ENCODE measurements around the gene MEF2B.
A peak's percentile ranks its signal among the peaks of the same experiment; 100 is the strongest.
"Not testable (repeated sequence)": the region's sequence is repeated elsewhere in the genome, so short reads cannot be mapped to it uniquely, and the experiment has no call there.

Gene MEF2B

DNA sequence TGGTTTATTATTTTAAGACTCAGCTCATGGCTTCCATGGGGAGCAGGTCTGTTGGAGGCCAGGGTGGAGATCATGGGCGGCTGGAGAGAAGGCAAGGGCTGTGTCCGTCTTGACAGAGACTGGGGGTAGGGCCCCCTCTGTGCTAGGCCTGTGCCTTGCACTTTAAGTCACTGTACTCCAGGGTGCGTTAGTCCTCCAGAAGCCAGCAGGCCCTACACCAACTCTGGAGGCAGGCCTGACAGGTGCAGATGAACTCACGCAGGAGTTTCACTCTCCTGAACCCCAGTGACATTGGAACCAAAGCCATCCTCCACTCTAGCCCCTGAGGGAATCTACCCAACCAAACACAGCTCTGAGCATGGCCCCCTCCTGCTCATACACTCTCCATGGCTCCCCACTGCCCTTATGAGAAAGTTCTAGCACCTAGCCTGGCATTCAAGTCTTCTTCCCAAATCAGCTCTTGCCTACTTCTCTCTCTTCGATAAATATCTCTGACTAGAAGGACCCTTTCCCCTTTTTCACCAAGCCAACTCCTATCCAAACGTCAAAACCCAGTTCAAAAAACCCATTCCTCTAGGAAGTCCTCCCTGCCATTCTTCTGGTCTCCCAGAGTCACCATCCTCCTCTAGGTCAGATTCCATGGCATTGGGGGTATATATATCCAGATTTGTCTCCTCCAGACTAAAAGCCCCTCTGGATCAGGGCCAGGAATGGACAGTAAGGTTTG is 15.1 kb downstream of the MEF2B start:
- FAIRE-seq, result no peak

DNA sequence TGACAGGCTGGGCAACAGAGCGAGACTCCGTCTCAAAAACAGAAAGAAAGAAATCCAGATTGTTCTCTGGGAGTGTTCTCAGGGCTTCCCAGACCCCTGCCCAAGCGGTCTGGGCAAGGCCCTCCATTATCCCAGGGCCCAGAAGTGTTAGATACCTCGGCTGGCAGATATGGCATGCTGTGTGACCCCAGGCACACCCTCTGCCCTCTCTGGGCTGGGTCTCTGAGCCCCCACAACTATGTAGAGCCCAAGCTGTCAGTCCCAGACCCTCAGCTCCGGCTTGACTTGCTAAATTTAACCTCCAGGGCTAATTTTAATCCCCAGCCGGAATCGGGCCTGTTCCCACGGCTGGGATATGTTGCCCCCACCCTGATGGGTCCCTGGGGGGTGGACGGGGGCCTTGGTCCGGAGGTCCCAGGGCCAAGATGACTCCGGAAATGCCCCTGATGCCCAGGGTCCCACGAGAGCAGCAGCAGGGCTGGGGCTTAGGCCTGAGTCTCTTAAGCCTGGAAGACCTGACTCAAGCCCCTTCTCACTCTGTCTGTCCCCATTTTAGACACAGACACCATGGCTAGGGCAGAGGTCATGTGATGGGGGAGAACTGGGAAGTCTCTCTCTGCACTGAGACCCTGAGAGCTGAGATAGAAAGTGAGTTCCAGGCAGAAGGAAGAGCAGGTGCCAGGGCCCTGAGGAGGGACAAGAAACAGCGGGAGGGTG is 17.2 kb downstream of the MEF2B start:
- FAIRE-seq, result no peak

DNA sequence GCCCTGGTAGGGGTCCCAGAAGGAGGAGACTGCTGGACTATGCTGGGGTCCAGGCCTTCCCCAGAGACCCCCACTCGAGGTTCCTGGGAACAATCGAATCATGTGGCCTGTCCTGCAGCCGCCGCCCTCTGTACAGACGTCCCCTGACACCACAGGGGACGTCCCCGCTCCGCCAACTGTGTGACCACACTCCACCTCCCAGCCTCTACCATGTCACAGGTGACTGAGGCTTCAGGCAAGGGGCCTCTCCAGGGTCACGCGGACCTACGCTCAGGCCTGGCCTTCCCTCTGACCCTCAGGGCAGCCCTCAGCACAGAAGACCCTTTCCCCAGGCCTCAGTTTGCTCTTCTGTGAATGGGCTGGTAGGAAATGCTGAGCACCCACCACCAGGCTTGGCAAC is 18.6 kb downstream of the MEF2B start:
- no peak for FAIRE-seq

- FAIRE-seq, result no peak
These were observed 20.6 kb downstream of the MEF2B start for GRCh38 chr19:19149435-19149834.

GRCh38 chr19:19148504-19148903 is 21.6 kb downstream of the MEF2B start:
- FAIRE-seq, result not testable (repeated sequence)

GRCh38 chr19:19147344-19147743 is 22.7 kb downstream of the MEF2B start:
- no peak for FAIRE-seq

DNA sequence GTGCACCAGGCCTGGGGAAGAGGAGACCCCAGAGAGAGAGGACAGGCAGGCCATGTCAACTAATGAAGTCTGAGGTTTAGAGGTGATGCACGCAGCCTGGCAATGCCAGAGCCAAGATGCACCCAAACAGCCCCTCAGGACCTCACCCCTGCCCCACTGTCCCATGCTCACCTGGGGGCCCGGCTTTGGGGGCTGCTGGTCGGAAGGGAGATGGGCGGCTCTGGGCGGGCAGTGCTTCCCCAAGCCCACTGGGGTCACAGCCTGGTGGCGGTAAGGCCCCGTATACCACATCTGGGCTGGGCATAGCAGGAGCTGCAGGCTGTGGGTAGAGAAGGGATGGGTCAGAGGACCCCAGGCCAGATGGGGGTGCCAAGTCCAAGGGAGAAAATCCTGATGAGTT is 23.2 kb downstream of the MEF2B start:
- FAIRE-seq, result no peak

GRCh38 chr19:19145684-19146608 is 24.1 kb downstream of the MEF2B start:
- FAIRE-seq, result no peak

DNA sequence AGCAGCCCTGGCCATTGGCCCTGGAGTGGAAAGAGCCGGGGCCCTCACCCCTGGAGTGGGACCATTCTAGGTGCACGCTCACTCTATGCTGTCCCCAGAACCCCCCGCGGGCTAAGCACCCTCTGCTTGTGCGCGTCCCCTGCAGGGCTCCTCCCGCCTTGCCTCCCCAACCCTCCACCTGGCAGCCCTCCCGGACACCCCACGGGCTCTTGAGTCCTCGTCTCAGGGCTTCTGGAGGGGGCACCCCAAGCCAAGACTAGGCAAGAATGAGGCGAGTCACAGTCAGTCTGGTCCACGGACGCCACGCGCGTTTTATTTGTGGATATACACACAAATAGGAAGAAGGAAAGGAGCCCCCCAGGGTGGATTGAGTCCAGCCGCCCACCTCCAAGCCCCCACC is 24.8 kb downstream of the MEF2B start:
- no peak for FAIRE-seq

- FAIRE-seq, result no peak
These were observed 27.7 kb downstream of the MEF2B start for GRCh38 chr19:19142347-19142746.

DNA sequence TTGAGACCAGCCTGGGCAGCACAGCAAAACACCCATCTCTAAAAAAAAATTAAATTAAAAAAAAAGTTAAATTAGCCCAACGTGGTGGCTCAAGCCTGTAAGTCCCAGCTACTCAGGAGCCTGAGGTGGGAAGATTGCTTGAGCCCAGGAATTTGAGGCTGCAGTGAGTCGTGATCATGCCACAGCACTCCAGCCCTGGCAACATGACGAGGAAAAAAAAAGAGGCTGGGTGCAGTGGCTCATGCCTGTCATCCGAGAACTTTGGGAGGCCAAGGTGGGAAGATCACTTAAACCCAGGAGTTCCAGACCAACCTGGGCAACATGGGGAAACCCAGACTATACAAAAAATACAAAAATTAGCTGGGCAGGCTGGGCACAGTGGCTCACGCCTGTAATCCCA is 29.6 kb downstream of the MEF2B start:
- FAIRE-seq, result no peak

DNA sequence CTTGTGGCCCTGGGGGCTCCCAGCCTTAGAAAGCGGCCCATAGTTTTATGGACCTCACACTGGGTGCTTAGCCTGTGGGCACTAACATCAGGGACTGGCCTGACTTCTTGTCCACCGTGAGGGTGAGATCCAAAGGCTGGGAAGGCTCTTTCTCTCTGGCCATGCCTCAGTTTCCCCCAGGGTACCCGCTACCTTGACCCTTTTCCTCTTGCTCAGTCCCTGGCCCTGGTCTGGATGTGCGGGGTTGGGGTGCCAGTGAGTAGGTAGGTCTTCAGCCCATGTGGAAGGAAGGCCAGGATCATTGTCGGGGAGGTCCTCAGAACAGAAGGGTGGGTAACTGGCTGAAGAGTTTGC is 30.2 kb downstream of the MEF2B start:
- FAIRE-seq, result no peak

- FAIRE-seq, result peak; percentile 65
These were observed 31.7 kb downstream of the MEF2B start, which contains the start of gene TMEM161A for GRCh38 chr19:19138109-19138981. Gene TMEM161A (minus strand): TSS chr19:19138478. CDS start chr19:19138428, 50 bp downstream.

DNA sequence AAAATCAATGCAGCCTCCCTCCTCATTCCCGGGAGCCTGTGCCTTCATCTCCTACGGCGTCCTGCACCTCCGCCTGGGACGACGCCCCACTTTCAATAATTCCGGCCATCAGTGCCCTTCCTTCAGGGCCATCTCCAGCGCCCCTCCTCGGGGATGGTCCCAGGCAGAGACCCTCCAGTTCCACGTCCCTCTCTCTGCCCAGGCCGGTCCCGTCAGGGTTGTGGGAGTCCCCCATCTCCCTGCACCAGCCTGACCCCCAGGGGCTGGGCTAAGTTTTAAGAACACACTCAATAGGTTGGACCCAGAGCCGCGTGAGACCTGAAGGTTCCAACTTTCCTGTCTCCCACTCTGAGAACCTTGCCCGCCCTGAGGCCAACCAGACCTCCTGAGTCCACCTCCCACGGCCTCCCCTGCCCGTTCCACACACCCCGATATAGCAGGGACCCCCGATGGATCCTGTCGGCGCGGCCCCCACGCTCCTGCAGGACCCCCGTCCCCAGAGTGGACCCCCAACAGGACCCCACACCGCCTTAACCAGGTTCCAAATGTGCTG is 32.4 kb downstream of the MEF2B start:
- no peak for FAIRE-seq

GRCh38 chr19:19135713-19136112 is 34.4 kb downstream of the MEF2B start:
- FAIRE-seq, result not testable (repeated sequence)

DNA sequence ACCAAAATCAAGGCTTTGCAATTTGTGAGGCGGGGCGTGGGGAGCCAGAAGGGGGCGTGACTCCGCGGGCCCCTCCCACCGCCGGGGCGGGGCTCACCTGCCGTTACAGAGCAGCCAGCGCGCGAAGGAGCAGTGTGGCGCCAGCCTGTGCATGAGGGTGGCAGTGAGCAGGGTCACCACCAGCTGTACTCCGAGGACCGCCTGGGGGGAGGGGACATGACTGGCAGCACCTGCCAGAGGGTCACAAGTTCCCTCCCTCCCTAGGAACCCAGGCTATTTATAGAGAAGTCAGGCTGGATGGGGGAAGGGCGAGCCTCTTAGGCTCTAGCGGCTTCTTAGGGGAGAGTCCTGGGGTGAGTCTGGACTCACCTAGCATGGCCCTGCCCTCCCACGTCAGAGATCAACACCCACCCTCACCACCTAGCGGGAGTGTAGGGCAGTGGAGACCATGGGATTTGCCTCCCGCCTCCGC is 35.3 kb downstream of the MEF2B start:
- no peak for FAIRE-seq

- no peak for FAIRE-seq
These were observed 36.1 kb downstream of the MEF2B start for GRCh38 chr19:19133985-19134384.

DNA sequence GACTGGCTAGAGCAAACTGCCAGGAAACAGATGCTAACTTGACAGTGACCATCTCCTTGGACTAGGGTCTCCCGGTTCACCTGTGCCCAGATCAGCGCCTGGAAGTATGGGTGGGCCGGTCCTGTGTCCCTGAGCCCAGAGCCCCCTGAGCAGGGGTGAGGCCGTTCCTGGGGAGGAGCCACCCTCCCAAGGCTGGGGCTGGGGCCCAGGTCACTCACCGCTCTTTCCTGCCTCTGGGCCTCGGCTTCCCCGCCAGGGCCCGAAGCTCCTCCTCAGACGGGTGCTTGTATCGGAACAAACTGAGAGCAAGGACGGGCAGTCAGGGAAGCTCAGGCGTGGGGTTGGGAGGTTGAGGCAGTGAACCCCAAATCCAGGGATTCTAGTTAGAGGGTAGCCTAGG is 37.2 kb downstream of the MEF2B start:
- no peak for FAIRE-seq

DNA sequence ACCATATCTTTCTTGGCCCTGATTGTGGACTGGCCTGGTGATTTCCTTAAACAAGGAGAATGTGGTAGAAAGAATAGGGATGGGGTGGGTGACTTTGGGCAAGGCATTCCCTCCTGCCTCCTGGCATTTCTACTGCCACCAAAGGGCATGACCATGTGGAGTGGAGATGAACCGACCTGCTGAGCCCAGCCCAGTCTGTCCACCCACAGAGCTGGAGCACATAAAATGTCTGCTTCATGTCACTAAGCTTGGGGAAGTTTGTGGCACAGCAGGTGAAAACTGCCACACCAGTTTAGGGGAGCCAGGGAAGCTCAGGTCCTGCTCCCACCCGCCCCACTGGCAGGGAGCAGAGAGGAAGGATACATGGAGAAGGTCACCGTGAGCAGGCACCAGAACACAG is 38.1 kb downstream of the MEF2B start:
- FAIRE-seq, result no peak

DNA sequence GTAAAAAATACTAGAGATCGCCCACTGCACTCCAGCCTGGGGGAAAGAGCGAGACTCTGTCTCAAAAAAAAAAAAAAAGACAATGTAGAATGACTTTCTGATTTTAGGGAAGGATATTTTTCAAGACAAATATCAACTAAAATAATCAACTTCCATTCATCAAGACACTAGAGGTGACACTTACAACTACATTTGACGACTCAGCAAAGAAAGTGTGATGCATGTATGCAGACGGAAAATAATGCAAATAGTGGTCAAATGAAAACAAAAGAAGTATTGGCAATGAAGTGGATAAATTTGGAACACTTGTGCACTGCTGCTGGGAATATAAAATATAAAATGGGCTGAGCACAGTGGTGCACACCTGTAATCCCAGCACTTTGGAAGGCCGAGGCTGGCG is 44.0 kb downstream of the MEF2B start:
- FAIRE-seq, result no peak

- no peak for FAIRE-seq
These were observed 46.7 kb downstream of the MEF2B start for GRCh38 chr19:19123386-19123785.

- no peak for FAIRE-seq
These were observed 47.2 kb downstream of the MEF2B start for GRCh38 chr19:19122902-19123301.

Measured in TTC549 (cell line).